NCI-H1105 treated with DMSO at 0.1 percent for 48 hours (cell line): ENCODE measurements around the gene ACSL4.

Experiments used
- DNase-seq: peaks from one replicate; lab custom pipeline; 2025; lab: John Stamatoyannopoulos, UW

The ACSL4 gene

DNA sequence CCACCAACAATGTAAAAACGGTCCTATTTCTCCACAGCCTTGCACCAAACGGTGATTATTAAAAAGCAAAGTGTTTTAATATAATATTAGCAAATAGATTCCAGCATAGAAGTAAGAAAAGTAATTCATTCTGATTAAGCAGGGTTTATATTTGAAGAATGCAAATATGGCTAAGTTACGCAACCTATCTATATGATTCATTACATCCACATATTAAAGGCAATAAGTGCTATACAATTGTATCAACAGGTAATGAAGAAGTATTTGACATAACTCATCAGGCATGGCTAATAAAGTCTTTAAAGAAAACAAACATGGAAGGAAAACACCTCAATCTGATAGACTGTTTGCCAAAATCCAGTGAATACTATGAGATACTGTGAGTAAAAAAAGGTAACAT lies 137.0 kb downstream of the ACSL4 start:
- no peak for DNase-seq
